SU-DHL-6 (cell line): ENCODE results near the gene C19orf18.
"Not testable (repeated sequence)": the region's sequence is repeated elsewhere in the genome, so short reads cannot be mapped to it uniquely, and the experiment has no call there.

Experiments
- EZH2phosphoT487 ChIP-seq: fragments of 200-600 bp; sonication (generic), shearing (Covaris generic); conservative IDR thresholded peaks from 2 replicates; pipeline ENCODE4 v1.6.1; 2018; ENCODE audit warnings: mild to moderate bottlenecking, antibody characterized with exemption, low read length, moderate library complexity, mixed read lengths
- TF ChIP-seq, protein P1 (sequence below): fragments of 200-600 bp; sonication (generic); IDR thresholded peaks from one replicate; pipeline ENCODE4 v1.5.1; 2017; ENCODE audit warnings: antibody characterized with exemption, mild to moderate bottlenecking, low read length, moderate library complexity; ENCODE audit not compliant: insufficient read depth, poor library complexity, severe bottlenecking

- TF ChIP-seq, protein P1, sequence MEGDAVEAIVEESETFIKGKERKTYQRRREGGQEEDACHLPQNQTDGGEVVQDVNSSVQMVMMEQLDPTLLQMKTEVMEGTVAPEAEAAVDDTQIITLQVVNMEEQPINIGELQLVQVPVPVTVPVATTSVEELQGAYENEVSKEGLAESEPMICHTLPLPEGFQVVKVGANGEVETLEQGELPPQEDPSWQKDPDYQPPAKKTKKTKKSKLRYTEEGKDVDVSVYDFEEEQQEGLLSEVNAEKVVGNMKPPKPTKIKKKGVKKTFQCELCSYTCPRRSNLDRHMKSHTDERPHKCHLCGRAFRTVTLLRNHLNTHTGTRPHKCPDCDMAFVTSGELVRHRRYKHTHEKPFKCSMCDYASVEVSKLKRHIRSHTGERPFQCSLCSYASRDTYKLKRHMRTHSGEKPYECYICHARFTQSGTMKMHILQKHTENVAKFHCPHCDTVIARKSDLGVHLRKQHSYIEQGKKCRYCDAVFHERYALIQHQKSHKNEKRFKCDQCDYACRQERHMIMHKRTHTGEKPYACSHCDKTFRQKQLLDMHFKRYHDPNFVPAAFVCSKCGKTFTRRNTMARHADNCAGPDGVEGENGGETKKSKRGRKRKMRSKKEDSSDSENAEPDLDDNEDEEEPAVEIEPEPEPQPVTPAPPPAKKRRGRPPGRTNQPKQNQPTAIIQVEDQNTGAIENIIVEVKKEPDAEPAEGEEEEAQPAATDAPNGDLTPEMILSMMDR = not testable (repeated sequence)
- not testable (repeated sequence) for TF ChIP-seq EZH2phosphoT487
Observed at GRCh38 chr19:58008877-58009276, 34.5 kb upstream of the C19orf18 start.
